K562 (cell line): ENCODE data around the gene ZNF276. TPM values are rescaled to one million over a fixed set of nuclear protein-coding genes. Genes with fewer than 3 reads are reported as not detected.

Experiments used
- ATAC-seq: fragments of 200-7000 bp; cut with Tn5 transposase; 3 replicates; pipeline ENCODE4 v1.9.1; 2020; ENCODE audit warnings: moderate library complexity
- BruUV-seq: library from RNA; stranded (reverse); fragments of 400-500 nt; replicated peaks from 2 replicates; lab custom pipeline; 2021; lab: Mats Ljungman, UMichigan
- CTCF ChIA-PET: fragments of 300-600 bp; formaldehyde crosslinking; extraction: SDS; loops from one replicate; lab custom pipeline; 2021; ENCODE audit warnings: low intra/inter-chr PET ratio; lab: Yijun Ruan, JAX
- POLR2A ChIA-PET: fragments of 300-600, 350-650 bp; sonication (Branson Sonifier 250); formaldehyde crosslinking; extraction: SDS; loops from one replicate; lab custom pipeline; 2021; ENCODE audit warnings: antibody characterized with exemption, inconsistent platforms; lab: Yijun Ruan, JAX
- DNase-seq, 4 experiments: peaks; one replicate each; pipeline versions ENCODE4 v3.0.0 to v3.0.0-alpha.2; 2011 to 2018; ENCODE audit warnings: low spot score in 3 of 4, mixed read lengths in 3 of 4; ENCODE audit errors: extremely low read depth in 1 of 4
- FAIRE-seq: peaks from 2 replicates; lab custom pipeline; 2011; peaks lifted over from hg19 to GRCh38; lab: Jason Lieb, UNC
- H2AFZ ChIP-seq: 2 replicates; pipeline ENCODE4 v1.6.0; 2011; ENCODE audit warnings: low read depth, low read length, control low read depth, inconsistent platforms
- H3K27ac ChIP-seq: fragments of 200-600 bp; 3 replicates; pipeline ENCODE4 v1.8.0; 2011; ENCODE audit warnings: low read depth, mild to moderate bottlenecking, control low read depth, inconsistent platforms, low read length, moderate library complexity, mixed read lengths; ENCODE audit errors: extremely low read depth
- H3K27me3 ChIP-seq, 2 experiments: fragments of 300-600 bp in 1 of 2; 2 replicates in 1 of 2; 3 replicates in 1 of 2; pipeline versions ENCODE4 v1.6.0 to v1.8.0; 2011; ENCODE audit warnings: inconsistent platforms in 2 of 2, low read length in 2 of 2, mild to moderate bottlenecking in 1 of 2, mixed read lengths in 1 of 2, moderate library complexity in 1 of 2; ENCODE audit not compliant: control insufficient read depth in 2 of 2, insufficient read depth in 2 of 2
- H3K36me3 ChIP-seq: fragments of 300-600 bp; 3 replicates; pipeline ENCODE4 v1.8.0; 2011; ENCODE audit warnings: mild to moderate bottlenecking, low read length, inconsistent platforms; ENCODE audit not compliant: control insufficient read depth, insufficient read depth
- H3K4me1 ChIP-seq, 2 experiments: fragments of 200-600 bp in 1 of 2; replicated peaks in 1 of 2; 2 replicates in 1 of 2; 3 replicates in 1 of 2; pipeline versions ENCODE4 v1.5.1 to v1.8.0; 2011; ENCODE audit warnings: inconsistent platforms in 2 of 2, low read length in 2 of 2, mild to moderate bottlenecking in 1 of 2, mixed read lengths in 1 of 2, moderate library complexity in 1 of 2; ENCODE audit not compliant: control insufficient read depth in 2 of 2, insufficient read depth in 2 of 2
- H3K4me2 ChIP-seq: 2 replicates; pipeline ENCODE4 v1.6.1; 2011; ENCODE audit warnings: low read length, control low read depth, inconsistent platforms, mixed read lengths; ENCODE audit not compliant: insufficient read depth
- H3K4me3 ChIP-seq: fragments of 200-600 bp; sonication (generic), shearing (Covaris generic); 2 replicates; pipeline ENCODE4 v1.5.1; 2016; ENCODE audit warnings: control low read depth, inconsistent platforms
- H3K79me2 ChIP-seq: fragments of 200-600 bp; 3 replicates; pipeline ENCODE4 v1.8.0; 2011; ENCODE audit warnings: low read length, inconsistent platforms; ENCODE audit not compliant: control insufficient read depth, insufficient read depth
- H3K9ac ChIP-seq, 2 experiments: 2 replicates each; pipeline versions ENCODE4 v1.6.0 to v1.6.1; 2011; ENCODE audit warnings: low read depth in 2 of 2, low read length in 2 of 2, control low read depth in 1 of 2, inconsistent platforms in 1 of 2, mild to moderate bottlenecking in 1 of 2, mixed read lengths in 1 of 2; ENCODE audit not compliant: insufficient read depth in 1 of 2
- H3K9me1 ChIP-seq: one replicate; pipeline ENCODE4 v1.6.0; 2011; ENCODE audit warnings: inconsistent platforms, mild to moderate bottlenecking, low read length, moderate library complexity; ENCODE audit not compliant: control insufficient read depth, insufficient read depth
- H3K9me3 ChIP-seq: replicated peaks from 2 replicates; pipeline ENCODE4 v1.5.1; 2011; ENCODE audit warnings: low read depth, low read length, inconsistent platforms; ENCODE audit not compliant: control insufficient read depth, insufficient read depth
- H4K20me1 ChIP-seq: replicated peaks from 2 replicates; pipeline ENCODE4 v1.6.1; 2011; ENCODE audit warnings: low read length, inconsistent platforms, mixed read lengths; ENCODE audit not compliant: control insufficient read depth, insufficient read depth
- DIDO1 ChIP-seq: fragments of 450-650 bp; IDR thresholded peaks from 2 replicates; pipeline ENCODE4 v1.6.1; 2016; ENCODE audit warnings: low read depth, missing biosample characterization, missing genetic modification characterization
- NKRF ChIP-seq: fragments of 450-650 bp; IDR thresholded peaks from 2 replicates; pipeline ENCODE4 v1.6.1; 2016; ENCODE audit warnings: borderline replicate concordance
- RFX5 ChIP-seq: IDR thresholded peaks from 2 replicates; pipeline ENCODE4 v1.6.1; 2011; ENCODE audit warnings: low read depth, mild to moderate bottlenecking, improper control_type of control experiment, low read length
- SPI1 ChIP-seq: IDR thresholded peaks from 2 replicates; pipeline ENCODE4 v1.6.1; 2011; ENCODE audit warnings: low read depth, low read length, control low read depth, borderline replicate concordance
- WGBS: fragments of 100-300 bp; shearing (Covaris generic); methylation state at CpG from one replicate; pipeline ENCODE4 v1.1.6; 2016; ENCODE audit warnings: low coverage, mixed read lengths; ENCODE audit not compliant: insufficient coverage; ENCODE audit errors: missing lambda C conversion rate; 5-methylcytosine and 5-hydroxymethylcytosine counted together
- in situ Hi-C: fragments of 300-500 bp; cut with MboI; formaldehyde crosslinking; loops from 4 replicates; pipeline ENCODE4 v1.15.0; 2018; ENCODE audit warnings: inconsistent platforms, mixed read lengths
- intact Hi-C: fragments of 100-400 bp; cut with micrococcal nuclease; formaldehyde crosslinking; loops from 2 replicates; pipeline ENCODE4 v1.14.2; 2022
- polyA plus RNA-seq, 8 experiments: library from polyadenylated mRNA; depleted of rRNA in 4 of 8; stranded (reverse) in 5 of 8; unstranded in 3 of 8; fragments of >200 nt; fragmentation: Nextera tagmentation in 2 of 8; fragmentation: Illumina TruSeq in 1 of 8; extraction: Ambion mirVana in 2 of 8; extraction: Trizol in 1 of 8; gene quantifications; 2 replicates each; pipeline versions ENCODE4 v1.2.1 to v1.2.3, GENCODE V29; 2011 to 2014; ENCODE audit warnings: inconsistent platforms in 1 of 8, missing spikeins in 1 of 8
- total RNA-seq, 7 experiments: library from RNA; depleted of rRNA in 6 of 7; stranded (reverse); fragments of >200 nt in 6 of 7; fragmentation: Illumina TruSeq in 2 of 7; extraction: Trizol in 2 of 7; gene quantifications; 2 replicates each; pipeline versions ENCODE4 v1.2.1 to v1.2.3, GENCODE V29; 2011 to 2021; ENCODE audit warnings: low replicate concordance in 1 of 7
- TF ChIP-seq, protein P1 (sequence below): sonication (generic); formaldehyde crosslinking; IDR thresholded peaks from 2 replicates; pipeline ENCODE4 v1.8.0; 2022; ENCODE audit warnings: missing genetic modification reagents, mild to moderate bottlenecking, borderline replicate concordance
- TF ChIP-seq, protein P2 (sequence below): fragments of 250-450 bp; sonication (Bioruptor Pico); IDR thresholded peaks from 2 replicates; pipeline ENCODE4 v1.8.0; 2022; ENCODE audit warnings: moderate library complexity, mild to moderate bottlenecking, inconsistent platforms
- TF ChIP-seq, protein P3 (sequence below), 2 experiments: IDR thresholded peaks; 2 replicates each; pipeline ENCODE4 v1.6.1; 2011; ENCODE audit warnings: borderline replicate concordance in 1 of 2, control low read depth in 1 of 2, low read depth in 1 of 2, low read length in 1 of 2, mild to moderate bottlenecking in 1 of 2, mixed read lengths in 1 of 2, moderate library complexity in 1 of 2; ENCODE audit not compliant: insufficient read depth in 1 of 2, insufficient read length in 1 of 2, poor library complexity in 1 of 2, severe bottlenecking in 1 of 2; ENCODE audit errors: extremely low read depth in 1 of 2

The ZNF276 gene
- total and polyA plus RNA-seq, 9 of the 15 experiments (the other 6 are each of a cell fraction or from before 2014, with no cell fraction given) = 0.49 to 43.9 (median 15.8) TPM

GRCh38 chr16:89704281-89704680 lies 17.1 kb upstream of the ZNF276 start (continued):
- no peak for TF ChIP-seq DIDO1 (tag)
- TF ChIP-seq, protein P1, sequence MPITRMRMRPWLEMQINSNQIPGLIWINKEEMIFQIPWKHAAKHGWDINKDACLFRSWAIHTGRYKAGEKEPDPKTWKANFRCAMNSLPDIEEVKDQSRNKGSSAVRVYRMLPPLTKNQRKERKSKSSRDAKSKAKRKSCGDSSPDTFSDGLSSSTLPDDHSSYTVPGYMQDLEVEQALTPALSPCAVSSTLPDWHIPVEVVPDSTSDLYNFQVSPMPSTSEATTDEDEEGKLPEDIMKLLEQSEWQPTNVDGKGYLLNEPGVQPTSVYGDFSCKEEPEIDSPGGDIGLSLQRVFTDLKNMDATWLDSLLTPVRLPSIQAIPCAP (CRISPR knock-in tag) = no peak
- TF ChIP-seq, all 486 proteins: peak for 0

DNA sequence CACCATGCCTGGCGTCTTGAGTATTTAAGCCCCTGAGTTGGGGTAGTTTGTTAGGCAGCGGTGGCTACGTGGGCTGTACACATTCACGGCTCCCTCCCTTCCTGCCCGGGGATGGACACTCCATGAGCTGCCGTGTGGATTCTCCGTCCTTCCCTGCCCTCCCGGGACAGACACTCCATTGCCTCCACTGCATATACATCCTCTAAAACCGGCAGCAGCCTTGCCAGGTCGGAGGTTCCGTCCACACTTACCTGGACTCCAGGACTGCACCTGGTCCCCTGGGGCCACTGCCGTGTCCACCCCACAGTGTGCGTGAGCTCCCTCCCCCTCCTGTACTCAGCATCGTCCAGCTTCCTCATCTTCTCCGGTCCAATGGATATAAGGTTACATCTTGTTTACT lies 16.3 kb upstream of the ZNF276 start:
- H3K9me1 ChIP-seq = no peaks in the 10 kb centered on the region
- ChIA-PET CTCF (interaction anchor here (1.3 kb wide), 1 partner anchor 88 kb away, joined by 9 read pairs; no protein-coding TSS in a partner anchor), POLR2A (interaction anchor here (0.7 to 4.5 kb wide), 5 partner anchors 13 to 208 kb away, joined by 3 to 45 read pairs (median 5); partner anchors contain the start of genes TCF25 and VPS9D1)
- 62% methylated on average over 15 of the region's 15 CpGs for WGBS
- DNase-seq (no peak), FAIRE-seq (no peak), ATAC-seq (no peak)
- in situ Hi-C loops = no loop called here
- H3K9ac ChIP-seq = no peak overlapping the region
- no peak overlapping the region for H3K4me2 ChIP-seq
- no peaks in the 10 kb centered on the region for H3K9me3 ChIP-seq
- peaks cover 4% of the 10 kb centered on the region; the same call in 1 of the 2 replicates for H4K20me1 ChIP-seq
- intact Hi-C loops = loop anchor here (5.0 kb wide), 1 partner anchor 47 kb away; no protein-coding TSS in a partner anchor
- H3K36me3 ChIP-seq = no peaks in the 10 kb centered on the region
- H2AFZ ChIP-seq = no peak overlapping the region
- BruUV-seq = no TSS peak
- no peaks in the 10 kb centered on the region for H3K27me3 ChIP-seq
- H3K4me1 ChIP-seq = peaks cover 17 to 74% of the 10 kb centered on the region in 2 experiments
- H3K79me2 ChIP-seq = peaks cover 9% of the 10 kb centered on the region
- no peak overlapping the region for H3K4me3 ChIP-seq
- no peak overlapping the region for H3K27ac ChIP-seq
- TF ChIP-seq, protein P2, sequence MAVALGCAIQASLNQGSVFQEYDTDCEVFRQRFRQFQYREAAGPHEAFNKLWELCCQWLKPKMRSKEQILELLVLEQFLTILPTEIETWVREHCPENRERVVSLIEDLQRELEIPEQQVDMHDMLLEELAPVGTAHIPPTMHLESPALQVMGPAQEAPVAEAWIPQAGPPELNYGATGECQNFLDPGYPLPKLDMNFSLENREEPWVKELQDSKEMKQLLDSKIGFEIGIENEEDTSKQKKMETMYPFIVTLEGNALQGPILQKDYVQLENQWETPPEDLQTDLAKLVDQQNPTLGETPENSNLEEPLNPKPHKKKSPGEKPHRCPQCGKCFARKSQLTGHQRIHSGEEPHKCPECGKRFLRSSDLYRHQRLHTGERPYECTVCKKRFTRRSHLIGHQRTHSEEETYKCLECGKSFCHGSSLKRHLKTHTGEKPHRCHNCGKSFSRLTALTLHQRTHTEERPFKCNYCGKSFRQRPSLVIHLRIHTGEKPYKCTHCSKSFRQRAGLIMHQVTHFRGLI = no peak
- TF ChIP-seq, protein P3, sequence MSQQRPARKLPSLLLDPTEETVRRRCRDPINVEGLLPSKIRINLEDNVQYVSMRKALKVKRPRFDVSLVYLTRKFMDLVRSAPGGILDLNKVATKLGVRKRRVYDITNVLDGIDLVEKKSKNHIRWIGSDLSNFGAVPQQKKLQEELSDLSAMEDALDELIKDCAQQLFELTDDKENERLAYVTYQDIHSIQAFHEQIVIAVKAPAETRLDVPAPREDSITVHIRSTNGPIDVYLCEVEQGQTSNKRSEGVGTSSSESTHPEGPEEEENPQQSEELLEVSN (IDR thresholded peaks at IDR 0.05; ENCODE audit: borderline replicate concordance in 1 of 2, extremely low read depth in 1 of 2, insufficient read depth in 1 of 2, insufficient read length in 1 of 2, low read depth in 1 of 2, low read length in 1 of 2, poor library complexity in 1 of 2, severe bottlenecking in 1 of 2) = no peak
- TF ChIP-seq NKRF (no peak), SPI1 (no peak), RFX5 (no peak)
